BLaER1 (cell line): ENCODE measurements around the gene FCHSD2.
A peak's percentile ranks its signal among the peaks of the same experiment; 100 is the strongest.
"Not testable (repeated sequence)": the region's sequence is repeated elsewhere in the genome, so short reads cannot be mapped to it uniquely, and the experiment has no call there.

Experiments used
- H3K27ac ChIP-seq: shearing (Covaris generic); formaldehyde crosslinking; 2 replicates; pipeline ENCODE4 v1.8.1; 2022
- H3K27me3 ChIP-seq: shearing (Covaris generic); formaldehyde crosslinking; 2 replicates; pipeline ENCODE4 v1.8.1; 2022
- H3K36me3 ChIP-seq: shearing (Covaris generic); formaldehyde crosslinking; 2 replicates; pipeline ENCODE4 v1.8.1; 2022
- H3K4me1 ChIP-seq: shearing (Covaris generic); formaldehyde crosslinking; 2 replicates; pipeline ENCODE4 v1.8.1; 2022
- H3K4me2 ChIP-seq: shearing (Covaris generic); formaldehyde crosslinking; 2 replicates; pipeline ENCODE4 v1.8.1; 2022
- H3K4me3 ChIP-seq: shearing (Covaris generic); formaldehyde crosslinking; 2 replicates; pipeline ENCODE4 v1.8.1; 2022
- H3K9ac ChIP-seq: shearing (Covaris generic); formaldehyde crosslinking; 2 replicates; pipeline ENCODE4 v1.8.1; 2022
- H3K9me3 ChIP-seq: shearing (Covaris generic); formaldehyde crosslinking; 2 replicates; pipeline ENCODE4 v1.8.1; 2022
- H4K20me1 ChIP-seq: shearing (Covaris generic); formaldehyde crosslinking; 2 replicates; pipeline ENCODE4 v1.8.1; 2022
- Cebpa-rat ChIP-seq: shearing (Covaris generic); IDR thresholded peaks from 2 replicates; pipeline ENCODE4 v1.8.1; 2022

The FCHSD2 gene

DNA sequence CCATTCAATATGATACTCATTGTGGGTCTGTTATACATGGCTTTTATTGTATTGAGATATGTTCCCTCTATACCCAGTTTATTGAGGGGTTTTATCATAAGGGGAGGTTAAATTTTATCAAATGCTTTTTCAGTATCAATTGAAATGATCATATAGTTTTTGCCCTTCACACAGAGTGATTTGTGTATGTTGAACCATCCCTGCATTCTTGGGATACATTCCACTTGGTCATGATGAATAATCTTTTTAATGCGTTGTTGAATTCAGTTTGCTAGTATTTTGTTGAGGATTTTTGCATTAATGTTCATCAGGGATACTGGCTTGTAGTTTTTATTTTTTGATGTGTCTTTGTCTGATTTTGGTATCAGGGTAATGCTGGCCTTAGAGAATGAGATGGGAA is 229.9 kb downstream of the FCHSD2 start:
- H4K20me1 ChIP-seq, result no peaks in the 10 kb centered on the region
- H3K4me2 ChIP-seq, result no peak overlapping the region
- H3K27ac ChIP-seq, result no peak overlapping the region
- H3K4me3 ChIP-seq, result no peak overlapping the region
- peaks cover 95% of the 10 kb centered on the region for H3K9me3 ChIP-seq
- H3K36me3 ChIP-seq, result peaks cover 94% of the 10 kb centered on the region
- no peaks in the 10 kb centered on the region for H3K4me1 ChIP-seq
- H3K9ac ChIP-seq, result no peak overlapping the region
- no peaks in the 10 kb centered on the region for H3K27me3 ChIP-seq
- TF ChIP-seq Cebpa-rat, result no peak

DNA sequence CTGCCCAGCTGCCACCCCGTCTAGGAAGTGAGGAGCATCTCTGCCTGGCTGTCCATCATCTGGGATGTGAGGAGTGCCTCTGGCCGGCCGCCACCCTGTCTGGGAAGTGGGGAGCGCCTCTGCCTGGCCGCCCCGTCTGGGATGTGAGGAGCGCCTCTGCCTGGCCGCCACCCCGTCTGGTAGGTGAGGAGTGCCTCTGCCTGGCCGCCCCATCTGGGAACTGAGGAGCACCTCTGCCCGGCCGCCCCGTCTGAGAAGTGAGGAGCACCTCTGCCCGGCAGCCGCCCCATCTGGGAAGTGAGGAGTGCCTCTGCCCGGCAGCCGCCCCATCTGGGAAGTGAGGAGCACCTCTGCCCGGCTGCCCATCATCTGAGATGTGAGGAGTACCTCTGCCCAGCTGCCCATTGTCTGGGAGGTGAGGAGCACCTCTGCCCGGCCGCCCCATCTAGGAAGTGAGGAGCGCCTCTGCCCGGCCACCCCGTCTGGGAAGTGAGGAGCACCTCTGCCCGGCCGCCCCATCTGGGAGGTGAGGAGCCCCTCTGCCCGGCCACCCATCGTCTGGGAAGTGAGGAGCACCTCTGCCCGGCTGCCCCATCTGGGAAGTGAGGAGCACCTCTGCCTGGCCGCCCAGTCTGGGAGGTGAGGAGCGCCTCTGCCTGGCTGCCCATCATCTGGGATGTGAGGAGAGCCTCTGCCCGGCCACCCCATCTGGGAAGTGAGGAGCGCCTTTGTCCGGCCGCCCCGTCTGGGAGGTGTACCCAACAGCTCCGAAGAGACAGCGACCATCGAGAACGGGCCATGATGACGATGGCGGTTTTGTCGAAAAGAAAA is 232.3 kb downstream of the FCHSD2 start:
- H4K20me1 ChIP-seq, H3K27me3 ChIP-seq, H3K27ac ChIP-seq, H3K4me1 ChIP-seq, H3K4me2 ChIP-seq, H3K9ac ChIP-seq: not testable (repeated sequence)
- H3K36me3 ChIP-seq, result peaks cover 82% of the 10 kb centered on the region
- H3K4me3 ChIP-seq, result 0 out of 2 replicates have a peak overlapping the region, but pooled peaks have one; percentile 7
- peaks cover 87% of the 10 kb centered on the region for H3K9me3 ChIP-seq

DNA sequence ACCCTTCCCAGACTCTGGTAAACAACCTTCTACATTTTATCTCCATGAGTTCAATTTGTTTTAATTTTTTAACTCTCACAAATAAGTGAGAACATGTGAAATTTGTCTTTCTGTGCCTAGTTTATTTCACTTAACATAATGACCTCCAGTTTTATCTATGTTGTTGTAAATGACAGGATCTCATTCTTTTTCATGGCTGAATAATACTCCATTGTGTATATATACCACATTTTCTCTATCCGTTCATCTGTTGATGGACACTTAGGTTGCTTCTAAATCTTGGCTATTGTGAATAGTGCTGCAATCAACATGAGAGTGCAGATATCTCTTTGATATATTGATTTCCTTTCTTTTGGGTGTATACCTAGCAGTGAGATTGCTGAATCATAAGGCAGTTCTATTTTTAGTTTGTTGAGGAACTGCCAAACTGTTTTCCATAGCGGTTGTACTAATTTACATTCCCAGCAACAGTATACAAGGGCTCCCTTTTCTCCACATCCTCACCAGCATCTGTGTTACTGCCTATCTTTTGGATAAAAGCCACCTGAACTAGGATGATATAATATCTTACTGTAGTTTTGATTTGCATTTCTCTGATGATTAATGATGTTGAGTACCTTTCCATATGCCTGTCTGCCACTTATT is 234.0 kb downstream of the FCHSD2 start:
- TF ChIP-seq Cebpa-rat, result no peak
- no peak overlapping the region for H3K4me2 ChIP-seq
- peaks cover 70% of the 10 kb centered on the region for H3K9me3 ChIP-seq
- H3K27ac ChIP-seq, result no peak overlapping the region
- H3K9ac ChIP-seq, result no peak overlapping the region
- peaks cover 76% of the 10 kb centered on the region for H3K36me3 ChIP-seq
- H3K27me3 ChIP-seq, result no peaks in the 10 kb centered on the region
- no peak overlapping the region for H3K4me3 ChIP-seq
- H4K20me1 ChIP-seq, result peaks cover 5% of the 10 kb centered on the region; the same call in 1 of the 2 replicates
- no peaks in the 10 kb centered on the region for H3K4me1 ChIP-seq

DNA sequence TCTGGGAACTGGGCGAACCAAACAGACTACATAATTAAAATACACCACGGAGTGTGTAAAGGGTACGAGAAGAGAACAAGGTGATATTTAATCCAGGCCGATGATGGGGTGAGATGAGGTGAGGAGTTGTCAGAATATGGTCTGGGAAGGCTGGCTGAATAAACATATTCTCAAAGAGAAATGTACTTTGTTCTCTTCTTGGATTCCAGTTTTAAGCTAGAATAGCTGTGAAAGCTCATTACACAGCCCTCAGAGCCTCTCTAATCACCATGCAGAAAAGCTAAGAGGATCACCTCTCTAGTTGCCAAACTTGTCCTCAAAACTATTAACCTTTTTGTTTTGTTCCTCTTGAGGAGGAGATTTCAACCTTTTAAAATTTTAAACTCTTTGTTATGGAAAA is 238.1 kb downstream of the FCHSD2 start:
- Histone ChIP-seq H3K9me3 (peaks cover 29% of the 10 kb centered on the region), H4K20me1 (peaks cover 6% of the 10 kb centered on the region; the same call in 1 of the 2 replicates), H3K4me3 (no peak overlapping the region), H3K27ac (no peak overlapping the region), H3K27me3 (no peaks in the 10 kb centered on the region), H3K4me1 (no peaks in the 10 kb centered on the region), H3K36me3 (peaks cover 59% of the 10 kb centered on the region), H3K9ac (no peak overlapping the region), H3K4me2 (no peak overlapping the region)
- no peak for TF ChIP-seq Cebpa-rat

DNA sequence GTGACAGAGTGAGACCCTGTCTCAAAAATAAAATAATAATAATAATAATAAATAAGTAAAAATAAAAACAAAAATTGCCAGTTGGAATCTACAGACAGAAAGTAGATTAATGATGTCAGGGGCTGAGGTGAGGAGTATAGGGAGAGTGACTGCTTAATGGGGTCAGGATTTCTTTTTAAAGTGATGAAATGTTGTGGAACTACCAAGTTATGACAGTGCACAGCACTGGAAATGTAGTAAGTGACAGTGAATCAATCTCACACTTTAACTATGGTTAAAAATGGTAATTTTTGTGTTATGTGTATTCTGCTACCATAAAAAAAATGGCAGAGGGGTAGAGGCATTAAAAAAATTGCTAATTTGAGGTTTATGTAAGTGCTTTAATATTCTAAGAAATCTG is 240.7 kb downstream of the FCHSD2 start:
- Histone ChIP-seq H3K4me3 (no peak overlapping the region), H3K4me1 (no peaks in the 10 kb centered on the region), H3K27ac (no peak overlapping the region), H3K27me3 (no peaks in the 10 kb centered on the region), H3K4me2 (no peak overlapping the region), H3K9ac (no peak overlapping the region), H3K9me3 (peaks cover 3% of the 10 kb centered on the region; the same call in 1 of the 2 replicates), H3K36me3 (peaks cover 43% of the 10 kb centered on the region), H4K20me1 (peaks cover 6% of the 10 kb centered on the region; the same call in 1 of the 2 replicates)
- TF ChIP-seq Cebpa-rat, result no peak

DNA sequence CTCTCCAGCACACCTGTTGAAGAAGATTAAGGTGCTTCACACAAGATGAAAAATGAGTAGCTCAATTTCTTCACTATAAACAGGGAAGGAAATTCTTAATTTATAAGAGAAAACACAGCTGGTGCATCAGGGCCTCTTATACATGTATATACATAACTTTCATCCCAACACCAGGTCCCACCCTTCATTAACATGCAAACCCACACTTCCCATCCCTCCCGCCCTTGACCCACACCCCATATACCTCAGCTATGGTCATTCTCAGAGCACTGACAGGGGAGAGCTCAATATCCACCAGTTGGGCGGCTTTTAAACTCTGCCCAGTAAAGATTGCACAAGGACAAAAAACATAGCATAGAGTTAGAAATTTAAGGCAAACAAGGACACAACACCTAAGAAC is 242.1 kb downstream of the FCHSD2 start:
- Histone ChIP-seq H3K4me3 (no peak overlapping the region), H3K9ac (no peak overlapping the region), H3K9me3 (no peaks in the 10 kb centered on the region), H3K27ac (no peak overlapping the region), H3K4me2 (no peak overlapping the region), H3K36me3 (peaks cover 43% of the 10 kb centered on the region), H4K20me1 (peaks cover 6% of the 10 kb centered on the region; the same call in 1 of the 2 replicates), H3K27me3 (no peaks in the 10 kb centered on the region), H3K4me1 (no peaks in the 10 kb centered on the region)
- no peak for TF ChIP-seq Cebpa-rat

DNA sequence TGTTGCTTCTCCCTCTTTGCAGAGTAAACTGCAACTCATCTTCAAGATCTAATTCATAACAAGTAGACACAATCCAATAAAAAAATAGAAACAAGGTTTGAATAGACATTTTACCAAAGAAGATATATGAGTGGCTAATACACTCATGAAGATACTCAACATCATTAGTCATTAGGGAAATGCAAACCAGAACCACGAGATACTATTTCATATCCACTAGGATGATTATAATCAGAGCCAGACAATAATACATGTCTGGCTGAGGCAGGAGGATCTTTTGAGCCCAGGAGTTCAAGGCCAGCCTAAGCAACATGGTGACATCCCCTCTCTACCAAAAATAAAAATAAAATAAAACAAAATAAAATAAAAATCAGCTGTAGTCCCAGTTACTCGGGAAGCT is 242.9 kb downstream of the FCHSD2 start:
- H3K9me3 ChIP-seq, result no peaks in the 10 kb centered on the region
- H4K20me1 ChIP-seq, result peaks cover 6% of the 10 kb centered on the region; the same call in 1 of the 2 replicates
- H3K27ac ChIP-seq, result no peak overlapping the region
- H3K4me3 ChIP-seq, result no peak overlapping the region
- no peak for TF ChIP-seq Cebpa-rat
- no peak overlapping the region for H3K4me2 ChIP-seq
- no peaks in the 10 kb centered on the region for H3K4me1 ChIP-seq
- H3K9ac ChIP-seq, result no peak overlapping the region
- peaks cover 46% of the 10 kb centered on the region for H3K36me3 ChIP-seq
- H3K27me3 ChIP-seq, result no peaks in the 10 kb centered on the region

DNA sequence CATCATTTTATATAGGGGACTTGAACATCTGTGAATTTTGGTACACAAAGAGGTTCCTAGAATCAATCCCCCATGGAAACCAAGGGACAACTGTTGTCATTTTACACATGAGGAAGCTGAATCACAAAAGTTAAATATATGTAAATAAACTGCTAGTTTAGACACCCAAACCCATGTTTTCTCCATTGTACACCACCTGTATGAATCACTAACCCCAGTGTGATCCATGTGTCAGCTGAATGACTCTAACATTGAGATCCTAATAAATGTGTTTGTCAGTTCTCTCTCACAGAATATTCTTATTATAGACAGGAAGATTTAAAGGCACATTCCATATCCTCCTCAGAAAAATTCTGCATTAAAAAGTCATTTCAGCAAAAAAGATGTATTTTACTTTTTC is 244.6 kb downstream of the FCHSD2 start:
- Histone ChIP-seq H3K4me2 (no peak overlapping the region), H3K27me3 (no peaks in the 10 kb centered on the region), H3K4me3 (no peak overlapping the region), H3K27ac (no peak overlapping the region), H3K4me1 (no peaks in the 10 kb centered on the region), H4K20me1 (no peaks in the 10 kb centered on the region), H3K9me3 (no peaks in the 10 kb centered on the region), H3K36me3 (peaks cover 48% of the 10 kb centered on the region), H3K9ac (no peak overlapping the region)
- TF ChIP-seq Cebpa-rat, result no peak

DNA sequence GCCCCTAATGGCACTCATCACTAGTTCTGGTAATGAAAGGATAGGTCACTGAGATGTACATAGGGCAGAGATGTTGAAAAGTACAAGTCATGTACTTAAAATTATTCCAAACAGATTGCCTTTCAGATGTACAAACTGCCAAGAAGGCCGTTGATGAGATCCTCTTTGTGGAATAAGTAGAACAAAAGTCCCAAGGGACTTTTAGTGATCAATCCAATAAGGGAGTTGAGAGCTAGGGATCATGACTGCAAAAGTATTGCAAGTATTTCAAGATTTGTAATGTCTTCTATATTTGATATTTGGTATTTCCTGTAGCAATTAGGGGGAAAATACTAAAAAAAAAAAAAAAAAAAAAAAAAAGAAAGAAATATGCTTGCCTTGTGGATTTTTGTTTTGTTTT is 245.7 kb downstream of the FCHSD2 start:
- no peaks in the 10 kb centered on the region for H3K4me1 ChIP-seq
- peaks cover 39% of the 10 kb centered on the region for H3K36me3 ChIP-seq
- no peaks in the 10 kb centered on the region for H3K9me3 ChIP-seq
- no peaks in the 10 kb centered on the region for H3K27me3 ChIP-seq
- H4K20me1 ChIP-seq, result no peaks in the 10 kb centered on the region
- no peak overlapping the region for H3K4me3 ChIP-seq
- no peak overlapping the region for H3K9ac ChIP-seq
- H3K27ac ChIP-seq, result no peak overlapping the region
- no peak for TF ChIP-seq Cebpa-rat
- no peak overlapping the region for H3K4me2 ChIP-seq

DNA sequence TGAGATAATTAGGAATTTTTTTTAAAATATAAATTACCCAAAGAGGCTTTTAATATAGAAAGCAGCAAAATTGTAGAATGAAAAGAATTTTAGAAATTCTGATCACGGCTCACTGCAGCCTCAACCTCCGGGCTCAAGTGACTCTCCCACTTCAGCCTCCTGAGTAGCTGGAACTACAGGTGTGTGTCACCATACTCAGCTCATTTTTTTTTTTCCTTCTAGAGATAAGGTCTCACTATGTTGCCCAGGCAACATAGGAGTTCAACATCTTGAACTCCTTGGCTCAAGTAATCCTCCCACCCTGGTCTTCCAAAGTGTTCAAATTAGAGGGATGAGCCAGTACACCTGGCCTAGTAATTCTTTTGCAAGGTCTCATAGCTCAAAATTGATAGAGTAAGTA is 251.2 kb downstream of the FCHSD2 start:
- Histone ChIP-seq H3K4me2 (no peak overlapping the region), H3K9me3 (no peaks in the 10 kb centered on the region), H3K4me3 (no peak overlapping the region), H3K9ac (no peak overlapping the region), H3K27ac (no peak overlapping the region), H3K4me1 (no peaks in the 10 kb centered on the region), H4K20me1 (no peaks in the 10 kb centered on the region), H3K27me3 (no peaks in the 10 kb centered on the region), H3K36me3 (peaks cover 60% of the 10 kb centered on the region)
- no peak for TF ChIP-seq Cebpa-rat
